GM06990 (cell line): ENCODE data around the gene ZPBP.
"Not testable (repeated sequence)": the region's sequence is repeated elsewhere in the genome, so short reads cannot be mapped to it uniquely, and the experiment has no call there.

Source experiments
- DNase-seq: peaks from one replicate; pipeline ENCODE4 v3.0.0-alpha.2; 2011; ENCODE audit not compliant: insufficient read length; ENCODE audit errors: extremely low read depth
- H3K27me3 ChIP-seq: replicated peaks from 2 replicates; pipeline ENCODE4 v1.6.0; 2011; ENCODE audit warnings: low read length; ENCODE audit not compliant: control insufficient read depth, insufficient read depth
- H3K36me3 ChIP-seq: 2 replicates; pipeline ENCODE4 v1.5.1; 2011; ENCODE audit warnings: low read length; ENCODE audit not compliant: control insufficient read depth, insufficient read depth
- H3K4me3 ChIP-seq: replicated peaks from 2 replicates; pipeline ENCODE4 v1.5.1; 2011; ENCODE audit warnings: low read depth, mild to moderate bottlenecking, control low read depth, low read length
- TF ChIP-seq, protein P1 (sequence below): IDR thresholded peaks from 2 replicates; pipeline ENCODE4 v1.5.1; 2011; ENCODE audit warnings: low read length, control low read depth, mild to moderate bottlenecking, inconsistent platforms; ENCODE audit not compliant: insufficient read depth, poor library complexity, severe bottlenecking

ZPBP gene

DNA sequence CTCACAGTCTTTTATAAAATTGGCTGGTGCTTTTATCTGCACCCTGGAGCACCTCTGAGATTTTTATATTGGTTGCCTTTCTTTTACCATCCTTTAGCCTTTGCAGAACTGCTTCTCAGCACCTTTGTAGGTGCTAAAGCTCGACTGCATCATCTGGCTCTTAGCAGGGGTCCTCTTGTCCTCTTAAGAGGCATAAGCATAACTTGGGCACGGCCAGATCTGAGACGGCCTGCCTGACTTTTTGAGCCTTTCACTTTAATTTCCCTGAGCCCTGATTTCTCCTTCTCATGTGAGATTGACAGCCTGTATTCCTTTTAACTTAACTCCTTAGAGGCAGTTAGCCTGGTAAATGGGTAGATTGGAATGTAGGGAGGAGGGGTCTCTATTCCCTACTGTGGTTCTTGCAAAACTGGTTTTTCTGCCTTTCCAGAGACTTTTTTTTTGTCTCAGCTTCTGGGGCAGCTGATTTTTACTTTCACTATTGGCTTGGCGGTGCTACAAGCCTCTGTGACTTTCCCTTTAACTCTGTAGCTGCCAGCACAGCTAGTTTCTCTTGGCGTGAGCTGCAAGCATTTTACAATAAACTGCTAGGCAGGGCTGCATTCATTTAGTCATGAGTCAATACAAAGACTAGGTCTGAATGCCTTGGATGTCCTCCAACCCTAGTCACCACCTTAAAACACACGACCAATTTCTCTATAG is 24.0 kb downstream of the ZPBP start:
- Histone ChIP-seq H3K27me3 (no peaks in the 10 kb centered on the region), H3K36me3 (no peaks in the 10 kb centered on the region), H3K4me3 (peak overlapping the region; percentile 52)
- TF ChIP-seq, protein P1, sequence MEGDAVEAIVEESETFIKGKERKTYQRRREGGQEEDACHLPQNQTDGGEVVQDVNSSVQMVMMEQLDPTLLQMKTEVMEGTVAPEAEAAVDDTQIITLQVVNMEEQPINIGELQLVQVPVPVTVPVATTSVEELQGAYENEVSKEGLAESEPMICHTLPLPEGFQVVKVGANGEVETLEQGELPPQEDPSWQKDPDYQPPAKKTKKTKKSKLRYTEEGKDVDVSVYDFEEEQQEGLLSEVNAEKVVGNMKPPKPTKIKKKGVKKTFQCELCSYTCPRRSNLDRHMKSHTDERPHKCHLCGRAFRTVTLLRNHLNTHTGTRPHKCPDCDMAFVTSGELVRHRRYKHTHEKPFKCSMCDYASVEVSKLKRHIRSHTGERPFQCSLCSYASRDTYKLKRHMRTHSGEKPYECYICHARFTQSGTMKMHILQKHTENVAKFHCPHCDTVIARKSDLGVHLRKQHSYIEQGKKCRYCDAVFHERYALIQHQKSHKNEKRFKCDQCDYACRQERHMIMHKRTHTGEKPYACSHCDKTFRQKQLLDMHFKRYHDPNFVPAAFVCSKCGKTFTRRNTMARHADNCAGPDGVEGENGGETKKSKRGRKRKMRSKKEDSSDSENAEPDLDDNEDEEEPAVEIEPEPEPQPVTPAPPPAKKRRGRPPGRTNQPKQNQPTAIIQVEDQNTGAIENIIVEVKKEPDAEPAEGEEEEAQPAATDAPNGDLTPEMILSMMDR = no peak
- DNase-seq = no peak

DNA sequence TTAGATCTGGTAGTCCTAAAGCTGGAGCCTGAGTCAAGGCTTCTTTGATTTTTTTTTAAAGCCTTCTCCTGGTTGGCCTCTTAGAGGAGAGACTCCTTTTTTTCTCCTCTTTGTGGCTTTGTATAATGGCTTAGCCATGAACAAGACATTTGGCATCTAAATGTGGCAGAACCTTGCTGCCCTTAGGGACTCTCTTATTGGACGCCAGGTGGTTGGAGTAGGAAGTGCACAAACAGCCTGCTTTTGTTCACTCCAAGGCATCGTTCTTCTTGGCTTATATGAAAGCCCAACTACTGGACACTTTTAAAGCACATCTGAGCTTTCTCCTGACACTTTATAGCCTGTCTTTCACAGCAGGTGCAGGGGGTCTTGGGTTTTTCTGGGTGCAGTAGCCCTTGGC is 25.0 kb downstream of the ZPBP start:
- Histone ChIP-seq H3K4me3 (no peak overlapping the region), H3K36me3 (no peaks in the 10 kb centered on the region), H3K27me3 (no peaks in the 10 kb centered on the region)
- DNase-seq = no peak
- TF ChIP-seq, protein P1 = peak; percentile 30

DNA sequence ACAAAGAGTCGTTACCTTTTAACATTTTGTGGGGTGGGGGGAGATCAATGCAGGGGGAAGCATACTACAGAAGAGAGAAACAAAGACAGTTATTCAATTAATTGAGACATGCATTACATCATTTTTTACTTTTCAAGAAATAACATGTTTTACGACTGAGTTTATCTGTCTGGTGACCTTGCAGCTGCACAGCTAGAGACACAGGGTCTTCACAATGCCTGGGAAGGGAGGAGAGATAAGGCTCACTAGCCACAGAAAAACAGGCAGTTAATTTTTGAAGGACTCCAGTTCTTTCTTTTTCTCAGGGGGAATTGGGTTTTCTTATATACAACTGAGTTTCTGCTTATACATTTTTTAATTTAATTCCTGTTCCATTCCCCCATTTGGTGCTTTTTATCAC is 30.1 kb downstream of the ZPBP start:
- no peak overlapping the region for H3K4me3 ChIP-seq
- H3K27me3 ChIP-seq = no peaks in the 10 kb centered on the region
- no peak for DNase-seq
- H3K36me3 ChIP-seq = no peaks in the 10 kb centered on the region
- TF ChIP-seq, protein P1 = no peak

DNA sequence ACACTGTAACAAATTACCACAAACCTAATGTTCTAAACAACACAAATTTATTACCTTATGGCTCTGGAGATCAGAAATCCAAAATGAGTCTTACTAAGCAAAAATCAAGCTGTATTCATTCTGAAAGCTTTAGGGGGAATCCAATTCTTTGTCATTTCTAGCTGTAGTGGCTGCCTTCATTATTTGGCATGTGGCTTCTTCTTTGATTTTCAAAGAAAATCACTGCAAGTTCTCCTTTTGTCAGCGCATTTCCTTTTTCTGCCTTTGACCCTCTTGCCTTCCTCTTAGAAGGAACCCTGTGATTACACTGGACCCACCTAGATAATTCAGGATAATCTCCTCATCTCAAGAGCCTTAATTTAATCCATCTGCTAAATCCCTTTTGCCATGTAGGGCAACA is 36.9 kb downstream of the ZPBP start:
- Histone ChIP-seq H3K4me3 (no peak overlapping the region), H3K36me3 (no peaks in the 10 kb centered on the region), H3K27me3 (no peaks in the 10 kb centered on the region)
- TF ChIP-seq, protein P1 = no peak
- no peak for DNase-seq

DNA sequence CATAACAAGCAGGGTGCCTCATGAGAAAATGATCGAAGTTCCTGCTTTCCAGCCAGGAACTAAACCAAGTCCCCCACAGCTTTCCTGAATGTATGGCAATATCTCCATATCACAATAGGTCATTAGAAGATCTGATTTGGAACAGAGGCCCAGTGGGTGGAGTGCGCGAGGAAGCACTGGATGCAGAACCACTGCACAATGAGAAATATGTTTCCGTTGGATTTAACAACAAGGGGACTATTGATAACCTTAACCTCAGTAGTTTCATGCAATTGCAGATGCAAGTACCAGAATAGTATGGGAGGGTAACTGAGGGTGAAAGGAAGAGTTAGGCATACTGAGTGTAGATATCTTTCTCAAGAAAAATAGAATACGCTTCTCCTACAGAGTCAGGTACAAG is 45.3 kb downstream of the ZPBP start:
- TF ChIP-seq, protein P1 = no peak
- Histone ChIP-seq H3K27me3 (no peaks in the 10 kb centered on the region), H3K36me3 (no peaks in the 10 kb centered on the region), H3K4me3 (no peak overlapping the region)
- DNase-seq = no peak

DNA sequence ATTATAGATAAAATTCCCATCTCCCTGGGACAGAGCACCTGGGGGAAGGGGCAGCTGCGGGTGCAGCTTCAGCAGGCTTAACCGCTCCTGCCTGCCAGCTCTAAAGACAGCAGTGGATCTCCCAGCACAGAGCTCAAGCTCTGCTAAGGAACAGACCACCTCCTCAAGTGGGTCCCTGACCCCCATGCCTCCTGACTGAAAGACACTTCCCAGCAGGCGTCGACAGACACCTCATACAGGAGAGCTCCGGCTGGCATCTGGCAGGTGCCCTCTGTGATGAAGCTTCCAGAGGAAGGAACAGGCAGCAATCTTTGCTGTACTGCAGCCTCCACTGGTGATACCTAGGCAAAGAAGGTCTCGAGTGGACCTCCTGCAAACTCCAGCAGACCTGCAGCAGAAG is 51.9 kb downstream of the ZPBP start:
- not testable (repeated sequence) for H3K4me3 ChIP-seq, DNase-seq, H3K27me3 ChIP-seq, H3K36me3 ChIP-seq
